ENCODE data around the gene KIAA0753.
"Not testable (repeated sequence)": the region's sequence is repeated elsewhere in the genome, so short reads cannot be mapped to it uniquely, and the experiment has no call there.

Gene KIAA0753

DNA sequence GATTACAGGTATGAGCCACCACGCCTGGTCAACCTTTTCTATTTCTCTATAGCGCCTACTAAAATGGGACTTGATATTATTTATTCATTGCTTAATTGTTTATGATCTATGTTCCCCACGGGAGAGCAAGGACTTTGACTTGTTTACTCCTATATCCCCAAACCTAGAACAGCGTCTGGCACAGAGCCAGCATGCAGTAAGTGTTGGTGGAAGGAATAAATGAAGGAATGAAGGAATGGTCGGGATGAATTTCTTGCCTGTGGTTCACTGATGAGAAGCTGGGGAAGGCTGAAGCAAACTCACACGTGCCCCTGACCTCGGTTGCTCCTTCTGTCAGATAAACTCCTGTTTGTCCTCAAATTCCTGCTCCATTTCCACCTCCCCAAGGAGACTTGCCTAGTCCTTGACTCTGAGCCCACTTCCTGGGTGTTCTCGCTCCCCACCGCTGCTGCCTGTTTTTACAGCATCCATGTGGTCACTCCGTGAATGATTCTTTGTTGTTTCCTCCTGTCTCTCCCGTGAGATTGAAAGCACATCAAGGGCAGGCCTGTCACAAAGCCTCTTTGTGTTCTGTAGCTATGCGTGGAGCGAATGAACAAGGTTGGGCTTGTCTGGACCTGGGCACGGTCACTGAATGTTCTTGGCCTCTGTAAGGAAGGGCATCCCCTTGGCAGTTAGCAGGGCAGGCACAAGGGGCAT, 28.4 kb upstream of the KIAA0753 start:
- no peak for DNase-seq (ENCODE audit: low read depth in 3 of 3, low spot score in 1 of 3)

DNA sequence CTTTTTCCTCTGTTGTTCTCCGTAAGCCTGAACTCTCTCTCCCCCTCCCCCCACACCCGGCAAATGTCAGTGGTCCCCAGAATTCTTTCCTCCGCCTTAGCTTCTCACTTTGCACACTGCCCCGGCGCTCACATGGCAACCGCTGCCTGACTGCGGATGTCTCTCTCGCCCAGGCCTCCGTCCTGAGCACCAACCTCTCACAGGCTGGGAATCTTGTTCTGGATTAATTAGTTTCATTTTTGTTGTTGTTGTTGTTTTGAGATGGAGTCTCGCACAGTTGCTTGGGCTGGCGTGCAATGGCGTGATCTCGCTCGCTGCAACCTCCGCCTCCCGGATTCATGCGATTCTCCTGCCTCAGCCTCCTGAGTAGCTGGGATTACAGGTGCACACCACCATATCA, 27.7 kb upstream of the KIAA0753 start:
- DNase-seq (ENCODE audit: low read depth in 3 of 3, low spot score in 1 of 3), result no peak

DNA sequence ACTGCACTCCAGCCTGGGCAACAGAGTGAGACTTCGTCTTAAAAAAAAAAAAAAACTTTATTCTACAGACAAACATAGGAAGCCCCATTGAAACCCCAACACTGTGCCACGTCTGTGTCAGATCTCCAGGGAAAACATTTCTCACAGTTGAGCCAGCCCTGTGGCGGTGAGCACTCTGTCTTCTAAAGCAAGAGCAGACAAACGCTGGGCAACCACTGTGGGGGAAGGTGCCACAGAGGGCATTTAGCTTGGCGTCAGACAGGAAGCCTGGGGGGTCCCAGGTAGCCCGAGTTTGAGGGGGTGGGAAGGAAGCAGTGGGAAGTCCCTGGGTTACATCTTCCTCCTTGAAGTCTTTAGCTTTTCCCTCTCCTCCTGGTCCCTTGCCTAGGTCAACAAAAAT, 27.0 kb upstream of the KIAA0753 start:
- no peak for DNase-seq (ENCODE audit: low read depth in 3 of 3, low spot score in 1 of 3)

DNA sequence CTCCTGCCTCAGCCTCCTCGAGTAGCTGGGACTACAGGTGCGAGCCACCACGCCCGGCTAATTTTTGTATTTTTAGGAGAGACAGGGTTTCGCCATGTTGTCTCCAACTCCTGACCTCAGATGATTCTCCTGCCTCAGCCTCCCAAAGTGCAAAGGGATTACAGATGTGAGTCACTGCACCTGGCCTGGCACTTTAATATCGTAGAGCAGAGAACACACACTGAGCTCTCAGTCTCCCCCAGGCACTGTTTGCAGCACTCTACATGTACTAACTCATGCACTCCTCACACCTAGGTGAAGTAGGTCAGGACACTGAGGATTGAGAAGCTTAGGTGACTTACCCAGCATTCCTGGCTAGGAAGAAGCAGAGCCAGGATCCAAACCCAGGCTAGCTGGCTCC, 26.0 kb upstream of the KIAA0753 start:
- no peak for DNase-seq (ENCODE audit: low read depth in 3 of 3, low spot score in 1 of 3)

DNA sequence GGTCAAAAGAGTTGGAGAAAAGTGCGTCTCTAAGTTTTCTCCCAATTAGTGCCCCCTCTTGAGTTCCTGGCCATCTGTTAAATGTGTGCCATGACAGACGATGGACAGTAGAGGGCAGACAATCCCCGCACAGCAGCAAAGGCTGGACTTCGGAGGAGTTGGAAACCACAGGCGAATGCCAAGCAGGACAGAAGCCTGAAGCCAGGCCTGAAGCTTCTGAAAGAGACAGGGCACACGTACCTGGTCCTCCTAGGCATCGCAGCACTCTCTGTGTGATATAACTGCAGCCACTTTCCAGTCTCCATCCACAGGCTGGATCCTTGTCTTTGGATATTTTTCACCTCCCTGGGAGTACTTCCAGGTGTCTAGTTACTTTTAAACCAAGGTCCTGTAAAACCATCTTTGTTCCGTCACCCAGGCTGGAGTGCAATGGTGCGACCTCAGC, 25.6 kb upstream of the KIAA0753 start:
- DNase-seq (ENCODE audit: low read depth in 3 of 3, low spot score in 1 of 3), result peak in 1 of 3 donors; percentile 15

DNA sequence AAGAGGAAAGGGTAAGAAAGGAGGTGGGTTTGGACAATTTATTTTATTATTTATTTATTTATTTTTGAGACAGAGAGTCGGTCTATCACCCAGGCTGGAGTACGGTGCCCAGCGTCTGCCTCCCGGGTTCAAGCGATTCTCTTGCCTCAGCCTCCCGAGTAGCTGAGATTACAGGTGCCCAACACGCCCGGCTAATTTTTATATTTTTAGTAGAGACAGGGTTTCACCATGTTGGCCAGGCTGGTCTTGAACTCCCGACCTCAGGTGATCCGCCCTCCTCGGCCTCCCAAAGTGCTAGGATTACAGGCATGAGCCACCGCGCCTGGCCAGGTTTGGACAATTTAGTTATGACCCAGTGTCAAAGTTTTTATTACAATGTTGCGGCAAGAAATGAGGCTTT, 22.7 kb upstream of the KIAA0753 start:
- DNase-seq (ENCODE audit: low read depth in 3 of 3, low spot score in 1 of 3), result not testable (repeated sequence)

DNA sequence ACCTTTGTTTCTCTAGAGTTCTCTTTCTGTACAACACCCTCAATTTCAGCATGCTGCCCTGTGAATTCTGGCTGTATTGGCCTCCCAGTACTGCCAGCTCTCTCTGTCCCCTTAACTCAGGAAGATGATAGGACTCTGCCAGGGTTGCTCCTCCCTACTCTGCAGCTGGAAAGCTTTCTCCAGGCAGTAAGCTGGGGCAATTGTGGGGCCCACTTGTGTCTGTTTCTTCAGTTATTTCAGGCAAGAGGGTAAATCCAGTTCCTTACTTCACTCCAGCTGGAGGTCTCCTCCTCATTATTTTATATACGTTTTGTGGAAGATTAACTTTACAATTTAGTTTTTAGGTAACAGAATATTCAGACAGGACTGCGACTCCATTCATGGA, 20.9 kb upstream of the KIAA0753 start:
- no peak for DNase-seq (ENCODE audit: low read depth in 3 of 3, low spot score in 1 of 3)

DNA sequence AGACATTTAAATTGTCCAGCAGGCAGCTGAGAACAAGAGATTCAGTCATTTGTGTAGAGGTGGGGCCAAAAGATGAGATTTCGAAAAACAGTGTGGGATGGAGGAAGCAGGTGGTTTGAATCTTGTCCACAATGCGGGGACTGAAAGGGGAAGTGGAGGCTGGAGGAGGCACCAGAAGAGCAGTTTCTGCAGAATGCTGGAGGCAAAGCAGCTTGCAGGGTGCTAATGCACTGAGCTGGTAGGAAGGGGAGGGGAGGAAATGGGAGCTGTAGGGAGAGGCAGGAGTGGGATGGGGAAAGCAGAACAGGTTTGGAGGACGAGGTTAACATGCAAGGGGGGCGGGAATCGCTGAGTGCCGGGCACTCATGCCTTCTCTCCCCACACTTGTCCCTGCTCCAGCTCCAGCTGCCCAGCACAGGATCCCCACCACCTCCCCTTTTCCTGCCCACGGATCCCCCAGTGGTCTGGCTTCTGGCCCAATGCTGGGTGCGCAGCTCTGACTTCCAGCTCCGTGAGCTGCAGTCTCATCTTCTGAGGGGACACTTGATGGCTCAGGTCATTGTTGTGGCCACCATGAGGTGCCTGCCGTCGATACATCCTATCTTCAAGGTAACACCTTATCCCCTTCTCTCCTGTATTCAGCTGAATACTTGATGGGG, 20.4 kb upstream of the KIAA0753 start:
- DNase-seq (ENCODE audit: low read depth in 3 of 3, low spot score in 1 of 3), result no peak

DNA sequence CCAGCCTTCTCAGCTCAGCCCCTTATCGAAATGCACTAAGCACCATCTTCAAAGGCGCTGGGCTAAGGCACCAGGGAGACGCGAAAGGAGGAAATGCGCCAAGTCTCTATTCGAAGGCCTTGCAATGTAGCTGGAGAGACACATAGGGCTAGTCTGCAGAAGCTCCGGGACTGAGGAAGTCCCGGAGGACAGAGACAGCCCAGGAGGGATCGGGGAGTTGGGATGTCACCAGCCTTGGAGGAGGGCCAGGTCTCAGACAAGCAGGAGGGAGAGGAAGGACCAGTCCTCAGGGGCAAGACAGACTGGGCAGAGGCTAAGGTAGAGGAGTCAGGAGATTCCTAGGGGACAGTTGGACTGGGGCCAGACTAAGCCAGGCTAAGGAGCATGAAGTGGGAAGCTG, 19.6 kb upstream of the KIAA0753 start:
- no peak for DNase-seq (ENCODE audit: low read depth in 3 of 3, low spot score in 1 of 3)

DNA sequence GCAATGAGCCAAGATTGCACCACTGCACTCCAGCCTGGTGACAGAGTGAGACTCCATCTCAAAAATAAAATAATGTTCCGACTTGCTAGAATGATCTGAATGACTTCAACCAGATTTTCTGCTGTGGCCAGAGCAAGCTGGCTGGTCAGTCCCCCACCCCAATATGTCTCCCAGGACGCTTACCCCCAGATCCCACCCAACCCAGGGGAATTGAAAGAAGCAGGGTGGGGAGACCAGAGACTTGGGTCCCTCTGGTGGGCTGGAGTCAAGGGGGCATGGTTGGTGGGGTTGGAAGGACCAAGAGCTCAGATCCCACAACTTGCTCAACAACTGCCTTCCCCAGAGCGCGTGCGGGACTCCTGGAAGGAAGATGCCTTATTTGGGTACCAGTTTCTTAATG, 17.9 kb upstream of the KIAA0753 start:
- not testable (repeated sequence) for DNase-seq (ENCODE audit: low read depth in 3 of 3, low spot score in 1 of 3)

DNA sequence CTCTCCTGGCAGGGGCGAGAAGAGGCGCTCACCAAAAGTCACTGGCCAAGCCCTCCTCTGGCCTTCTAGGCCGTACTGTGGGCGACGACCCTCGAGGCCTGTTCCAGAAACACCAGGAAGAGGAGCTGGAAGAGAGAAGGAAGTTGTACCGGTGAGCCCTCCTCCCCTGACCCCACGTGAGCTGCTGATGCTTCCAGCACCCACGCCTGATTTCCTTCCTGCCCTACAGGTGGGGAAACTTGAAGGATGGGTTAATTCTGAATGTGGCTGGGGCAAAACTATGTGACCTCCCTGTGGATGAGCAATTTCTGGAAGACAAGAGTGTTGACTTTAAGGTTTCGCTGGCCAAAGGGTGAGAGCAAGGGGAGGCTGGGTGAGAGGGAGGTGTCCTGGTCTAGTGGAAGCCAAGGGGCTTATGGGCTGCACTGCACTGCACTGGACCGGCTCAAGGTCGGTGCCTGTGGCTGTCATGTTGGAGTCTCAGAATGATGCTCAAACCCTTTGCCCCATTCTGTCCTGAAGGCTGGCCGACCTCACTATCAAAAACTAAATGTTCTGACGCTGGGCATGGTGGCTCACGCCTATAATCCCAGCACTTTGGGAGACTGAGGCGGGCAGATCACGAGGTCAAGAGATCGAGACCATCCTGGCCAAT, 17.2 kb upstream of the KIAA0753 start:
- DNase-seq (ENCODE audit: low read depth in 3 of 3, low spot score in 1 of 3), result no peak

DNA sequence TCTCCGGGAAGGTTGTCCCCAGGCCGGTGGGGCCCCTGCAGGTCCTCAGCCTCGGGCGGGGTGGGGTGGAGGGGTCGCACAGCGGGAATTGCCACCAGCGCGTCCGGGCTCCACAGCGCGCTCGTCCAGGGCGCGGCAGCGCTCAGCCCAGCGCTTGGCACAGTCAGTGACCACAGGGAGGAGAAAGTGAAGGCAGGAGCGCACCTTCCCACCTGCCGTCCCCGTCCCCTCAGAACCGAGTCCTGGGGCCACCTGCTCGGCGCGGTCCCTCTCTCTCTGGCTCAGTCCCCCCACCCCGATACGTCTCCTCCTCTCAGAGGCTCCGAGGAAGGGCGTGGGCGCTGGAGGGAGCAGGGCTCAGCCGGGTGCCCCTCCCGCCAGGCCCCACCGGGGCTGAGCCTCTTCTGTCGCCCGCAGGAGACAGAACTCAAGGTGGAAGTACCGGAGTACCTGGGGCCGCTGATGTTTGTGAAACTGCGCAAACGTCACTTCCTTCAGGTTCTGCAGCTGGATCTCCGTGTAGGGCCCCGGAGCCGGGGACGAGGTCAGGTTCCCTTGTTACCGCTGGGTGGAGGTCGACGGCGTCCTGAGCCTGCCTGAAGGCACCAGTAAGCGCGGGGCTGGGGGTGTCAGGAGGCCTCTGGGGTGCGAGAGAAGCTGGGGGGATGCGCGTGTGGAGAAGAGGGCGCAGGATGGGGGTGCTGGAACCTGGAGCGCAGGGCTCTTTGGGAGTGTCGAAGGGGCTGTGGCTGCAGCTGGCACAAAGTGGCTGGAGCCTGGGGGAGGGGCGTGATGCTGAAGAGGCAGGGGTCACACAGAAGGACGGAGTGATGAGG, 16.5 kb upstream of the KIAA0753 start:
- DNase-seq (ENCODE audit: low read depth in 3 of 3, low spot score in 1 of 3), result peak; percentile 34 to 41 (median 38)

DNA sequence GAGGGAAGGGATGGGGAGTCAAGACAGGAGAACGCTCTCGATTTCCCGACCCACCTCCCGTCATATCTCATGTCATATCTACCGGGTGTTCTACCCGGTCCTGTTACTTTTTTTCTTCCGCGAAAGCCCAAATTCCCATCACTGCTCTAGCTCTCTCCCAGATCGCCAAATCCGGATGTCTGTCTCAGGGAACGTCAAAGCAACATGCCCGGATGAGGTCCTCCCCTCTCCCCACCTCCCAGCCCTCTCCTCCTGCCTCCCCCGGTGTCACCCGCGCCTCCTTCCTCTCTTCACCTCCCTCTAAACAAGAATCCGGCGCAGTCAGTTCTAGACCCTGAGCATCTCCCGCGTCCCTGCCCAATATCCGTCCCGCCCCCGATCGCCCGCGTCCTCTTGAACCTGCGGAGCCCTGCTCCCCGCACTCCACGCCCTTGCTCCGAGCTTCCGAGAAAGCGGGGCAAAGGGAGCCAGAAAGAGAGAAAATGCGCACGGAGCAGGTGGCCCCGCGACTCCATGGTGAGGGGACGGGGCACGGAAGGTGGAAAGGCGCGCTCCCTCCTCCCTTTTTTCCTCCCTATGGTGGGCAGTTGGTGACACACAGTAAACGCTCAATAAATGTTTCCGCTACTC, 15.3 kb upstream of the KIAA0753 start:
- DNase-seq (ENCODE audit: low read depth in 3 of 3, low spot score in 1 of 3), result not testable (repeated sequence)

DNA sequence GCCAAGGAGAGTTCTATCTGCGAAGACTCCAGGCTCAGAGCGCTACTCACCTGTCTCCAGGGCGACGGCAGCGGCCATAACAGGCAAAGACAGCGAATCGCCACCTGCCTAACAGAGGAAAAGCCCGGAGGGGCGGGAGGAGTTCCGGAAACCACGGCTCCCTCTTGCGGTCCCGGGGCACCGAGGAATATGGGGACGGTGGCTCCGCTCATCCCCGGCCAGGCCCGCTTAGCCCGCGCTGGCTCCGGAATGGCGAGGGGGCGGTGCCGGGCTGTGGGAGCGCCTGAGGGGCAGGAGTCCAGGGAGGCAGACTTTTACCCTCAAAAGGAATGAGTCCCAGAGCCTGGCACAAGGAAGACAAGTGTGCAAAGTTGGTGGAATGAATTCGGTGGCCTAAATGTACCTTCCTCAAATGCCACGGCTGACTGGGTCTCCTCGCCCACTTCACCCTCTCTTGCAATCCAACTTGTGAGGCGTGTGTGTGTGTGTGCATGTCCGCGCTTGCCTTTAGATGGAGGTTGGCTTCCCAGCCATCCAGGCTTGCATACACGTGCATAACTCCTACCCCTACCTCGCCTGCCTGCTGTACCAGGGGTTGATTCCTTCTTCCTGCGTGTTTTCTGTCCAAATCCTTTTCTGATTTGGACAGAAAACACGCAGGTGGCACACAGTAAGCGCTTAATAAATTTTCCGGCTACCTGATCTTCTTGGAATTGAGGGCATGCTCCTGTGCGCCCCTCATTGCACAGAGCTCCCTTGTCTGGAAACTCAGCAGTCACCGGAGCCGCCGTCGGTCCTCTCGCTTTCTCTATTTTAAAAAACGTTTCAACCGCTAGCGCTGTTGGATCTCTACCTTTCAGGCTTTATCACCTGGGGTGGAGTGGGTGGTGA, 14.6 kb upstream of the KIAA0753 start:
- no peak for DNase-seq (ENCODE audit: low read depth in 3 of 3, low spot score in 1 of 3)

DNA sequence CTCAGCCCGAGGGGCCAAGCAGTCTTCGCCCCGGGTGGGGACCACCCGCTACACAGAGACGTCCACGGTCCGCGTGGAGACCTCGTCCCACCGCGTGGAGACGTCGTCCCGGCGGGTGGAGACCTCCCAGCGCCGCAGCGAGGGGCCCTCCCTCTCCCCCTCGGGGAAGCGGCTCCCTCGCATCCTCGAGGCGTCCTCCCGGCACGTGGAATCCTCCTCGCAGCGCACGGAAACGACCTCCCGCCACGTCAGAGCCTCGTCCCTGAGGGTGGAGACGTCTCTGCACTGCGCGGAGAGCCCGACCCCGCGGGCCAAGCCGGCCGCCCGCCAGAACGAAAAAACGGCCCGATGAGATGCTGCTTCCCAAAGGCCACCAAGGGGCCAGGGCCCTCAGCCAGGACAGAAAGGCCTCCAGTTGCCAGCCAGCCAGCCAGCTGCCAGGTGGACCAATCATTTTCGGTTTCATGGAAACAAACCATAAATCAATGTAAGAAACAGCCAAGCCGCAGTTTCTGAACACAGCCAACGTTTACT, 11.5 kb upstream of the KIAA0753 start:
- no peak for DNase-seq (ENCODE audit: low read depth in 3 of 3, low spot score in 1 of 3)

DNA sequence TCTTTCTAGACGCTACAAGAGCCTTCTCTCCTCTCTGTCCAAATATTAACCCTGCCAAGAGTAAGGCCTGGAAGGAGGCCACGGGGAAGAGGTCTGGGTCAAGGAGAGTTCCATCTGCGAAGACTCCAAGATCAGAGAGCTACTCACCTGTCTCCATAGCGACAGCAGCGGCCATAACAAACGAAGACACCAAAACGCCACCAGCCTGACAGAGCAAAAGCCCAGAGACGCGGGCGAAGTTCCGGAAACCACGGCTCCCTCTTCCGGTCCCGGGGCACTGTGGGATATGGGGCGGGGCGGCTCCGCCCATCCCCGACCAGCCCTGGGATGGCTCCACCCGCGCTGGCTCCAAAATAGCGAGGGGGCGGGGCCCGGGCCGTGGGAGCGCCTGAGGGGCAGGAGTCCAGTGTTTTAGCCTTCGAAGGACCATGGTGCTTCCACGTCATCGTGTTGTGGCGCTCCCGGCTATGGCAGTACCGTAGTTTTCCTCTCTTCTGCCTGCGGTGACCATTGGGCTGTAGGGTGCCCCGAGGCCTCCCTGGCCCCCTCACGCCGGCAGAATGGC, 10.9 kb upstream of the KIAA0753 start, which contains the start of the genes C17orf100 and MED31:
Gene C17orf100, plus strand, starts transcription at position 409 of the 565 bp plus-strand sequence. Its CDS starts 152 bp downstream, at position 561.
Gene MED31, minus strand, starts transcription at position 252 of the 565 bp plus-strand sequence. Its CDS starts 77 bp downstream, at position 175.
- peak; percentile 83 to 93 (median 84) for DNase-seq (ENCODE audit: low read depth in 3 of 3, low spot score in 1 of 3)

DNA sequence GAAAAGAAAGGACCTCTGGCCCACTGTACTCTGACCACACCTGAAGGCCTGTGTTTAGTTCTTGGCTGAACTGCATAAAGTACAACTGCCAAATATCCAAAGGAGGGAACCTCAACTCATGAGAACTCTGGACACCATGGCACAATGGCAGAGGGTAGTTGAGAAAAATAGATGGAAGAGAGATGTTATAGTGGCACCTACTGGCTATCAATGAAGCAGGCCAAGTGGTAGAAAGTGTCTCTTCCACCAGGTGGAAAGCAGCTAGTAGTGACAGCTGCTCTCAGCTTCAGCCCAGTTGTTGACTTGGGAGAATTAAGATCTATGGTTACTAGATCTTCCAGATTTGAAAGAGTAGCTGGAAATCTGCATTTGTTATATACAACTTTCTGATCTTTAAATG, 7.7 kb upstream of the KIAA0753 start:
- DNase-seq (ENCODE audit: low read depth in 3 of 3, low spot score in 1 of 3), result no peak

DNA sequence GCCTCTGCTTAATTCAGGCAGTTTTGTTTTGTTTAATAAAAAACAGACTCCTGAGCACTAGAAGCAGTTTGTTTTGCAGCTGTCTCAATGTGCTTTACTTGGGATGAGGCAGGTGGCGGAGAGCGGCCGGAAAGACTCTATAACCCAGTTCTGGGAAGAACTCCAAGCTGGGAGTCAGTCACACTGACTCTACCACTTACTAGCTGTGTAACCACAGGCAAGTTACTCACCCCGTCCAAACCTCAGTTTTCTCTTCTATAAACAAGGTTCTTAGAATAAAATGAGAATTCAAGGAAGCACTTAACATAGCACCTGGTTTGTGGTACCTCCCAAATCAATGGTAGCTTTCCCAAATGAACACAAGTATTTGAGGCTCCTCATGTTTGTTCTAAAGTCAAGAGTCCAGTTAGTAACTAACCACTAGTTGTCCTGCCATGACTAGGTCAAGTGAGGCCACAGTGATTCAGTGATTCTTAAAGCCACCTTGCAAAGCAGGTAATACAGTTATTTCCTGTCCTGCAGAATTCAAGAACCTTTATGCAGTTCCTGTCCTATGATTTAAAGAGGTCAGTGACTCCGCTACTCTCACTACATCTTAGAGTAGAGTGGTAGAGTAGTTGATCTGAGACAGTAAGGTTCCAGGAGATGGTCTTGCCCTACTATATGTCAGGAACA, 3.1 kb upstream of the KIAA0753 start:
- DNase-seq (ENCODE audit: low read depth in 3 of 3, low spot score in 1 of 3), result no peak

DNA sequence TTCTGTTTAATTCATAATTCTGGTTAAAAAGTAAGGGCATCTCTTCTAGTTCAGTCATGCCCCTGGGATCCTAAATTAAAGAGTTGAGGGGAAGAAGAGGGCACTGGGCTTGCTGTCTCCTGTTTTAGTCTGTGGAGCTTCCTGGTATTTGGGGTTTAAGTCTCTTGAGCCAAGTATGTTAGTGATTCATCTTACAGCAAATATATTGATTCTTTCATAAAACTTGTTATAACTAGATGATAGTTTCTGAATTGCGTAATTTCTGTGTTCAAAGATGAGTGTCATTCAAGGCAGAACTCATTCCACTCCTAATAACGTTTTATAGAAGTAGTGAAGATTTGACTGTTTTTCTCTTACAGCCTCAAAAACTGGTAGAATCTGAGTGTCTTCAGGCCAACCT, 2.1 kb upstream of the KIAA0753 start:
- no peak for DNase-seq (ENCODE audit: low read depth in 3 of 3, low spot score in 1 of 3)

Measured in stimulated activated CD4-positive, alpha-beta T cell treated with anti-CD3 and anti-CD28 coated beads, TNF-alpha, amount 100 ng/mL, for 1 hour (primary cell).